Measurements from ENCODE around the gene FAM83B. TPM values are rescaled to one million over a fixed set of nuclear protein-coding genes. Genes with fewer than 3 reads are reported as not detected.
A peak's percentile ranks its signal among the peaks of the same experiment; 100 is the strongest.
"Not testable (repeated sequence)": the region's sequence is repeated elsewhere in the genome, so short reads cannot be mapped to it uniquely, and the experiment has no call there.

FAM83B gene, protein sequence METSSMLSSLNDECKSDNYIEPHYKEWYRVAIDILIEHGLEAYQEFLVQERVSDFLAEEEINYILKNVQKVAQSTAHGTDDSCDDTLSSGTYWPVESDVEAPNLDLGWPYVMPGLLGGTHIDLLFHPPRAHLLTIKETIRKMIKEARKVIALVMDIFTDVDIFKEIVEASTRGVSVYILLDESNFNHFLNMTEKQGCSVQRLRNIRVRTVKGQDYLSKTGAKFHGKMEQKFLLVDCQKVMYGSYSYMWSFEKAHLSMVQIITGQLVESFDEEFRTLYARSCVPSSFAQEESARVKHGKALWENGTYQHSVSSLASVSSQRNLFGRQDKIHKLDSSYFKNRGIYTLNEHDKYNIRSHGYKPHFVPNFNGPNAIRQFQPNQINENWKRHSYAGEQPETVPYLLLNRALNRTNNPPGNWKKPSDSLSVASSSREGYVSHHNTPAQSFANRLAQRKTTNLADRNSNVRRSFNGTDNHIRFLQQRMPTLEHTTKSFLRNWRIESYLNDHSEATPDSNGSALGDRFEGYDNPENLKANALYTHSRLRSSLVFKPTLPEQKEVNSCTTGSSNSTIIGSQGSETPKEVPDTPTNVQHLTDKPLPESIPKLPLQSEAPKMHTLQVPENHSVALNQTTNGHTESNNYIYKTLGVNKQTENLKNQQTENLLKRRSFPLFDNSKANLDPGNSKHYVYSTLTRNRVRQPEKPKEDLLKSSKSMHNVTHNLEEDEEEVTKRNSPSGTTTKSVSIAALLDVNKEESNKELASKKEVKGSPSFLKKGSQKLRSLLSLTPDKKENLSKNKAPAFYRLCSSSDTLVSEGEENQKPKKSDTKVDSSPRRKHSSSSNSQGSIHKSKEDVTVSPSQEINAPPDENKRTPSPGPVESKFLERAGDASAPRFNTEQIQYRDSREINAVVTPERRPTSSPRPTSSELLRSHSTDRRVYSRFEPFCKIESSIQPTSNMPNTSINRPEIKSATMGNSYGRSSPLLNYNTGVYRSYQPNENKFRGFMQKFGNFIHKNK
- total RNA-seq (2014; rRNA removed; shearing (Covaris generic)) = not detected in 2 replicates
- polyA plus RNA-seq (2015; cell fraction: cytosol; rRNA removed) = not detected in 2 replicates
- polyA plus RNA-seq (2015; cell fraction: nucleus; rRNA removed) = 0.05 TPM in 1 of 2 replicates, not detected in the other

- DNase-seq (ENCODE audit: low read depth) = no peak
These were observed at the start of gene FAM83B for GRCh38 chr6:54846243-54846856. Gene FAM83B, plus strand, starts transcription at chr6:54846771. Its CDS starts 23,476 bp downstream, at chr6:54870247.

DNA sequence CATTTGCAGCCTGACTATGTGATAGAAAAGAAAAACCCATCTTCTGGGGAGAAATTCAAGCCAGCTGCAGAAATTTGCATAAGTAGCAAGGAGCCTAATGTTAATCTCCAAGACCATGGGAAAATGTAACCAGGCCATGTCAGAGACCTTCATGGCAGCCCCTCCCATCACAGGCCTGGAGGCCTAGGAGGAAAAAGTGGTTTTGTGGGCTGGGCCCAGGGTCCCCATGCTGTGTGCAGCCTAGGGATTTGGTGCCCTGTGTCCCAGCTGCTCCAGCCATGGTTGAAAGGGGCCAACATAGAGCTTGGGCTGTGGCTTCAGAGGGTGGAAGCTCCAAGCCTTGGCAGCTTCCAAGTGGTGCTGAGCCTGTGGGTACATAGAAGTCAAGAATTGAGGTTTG lies 49.7 kb upstream of the FAM83B start:
- not testable (repeated sequence) for DNase-seq (ENCODE audit: low read depth)

DNA sequence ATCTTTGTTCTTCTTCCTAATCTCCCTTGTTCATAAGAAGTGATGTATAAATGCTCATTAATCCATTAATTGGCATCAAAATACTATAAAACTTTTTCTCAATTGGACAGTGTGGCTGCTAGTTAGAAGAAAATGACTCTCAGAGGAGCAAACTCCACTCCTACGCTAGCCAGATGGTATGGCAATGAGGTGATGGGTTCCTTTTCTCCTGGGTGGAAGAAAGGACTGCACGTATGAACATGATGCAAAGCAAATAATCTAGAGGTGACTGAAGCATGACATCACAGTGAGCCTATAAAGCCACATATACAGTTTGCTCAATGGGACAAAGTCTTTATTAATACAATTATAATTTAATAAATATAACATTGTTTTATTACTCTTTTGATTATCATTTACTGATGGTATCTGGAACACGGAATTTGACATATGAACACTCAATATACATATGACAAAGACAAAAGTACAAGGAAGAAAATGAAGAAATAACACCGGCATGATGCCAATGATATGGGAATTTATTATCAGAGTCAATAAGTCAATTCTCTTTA lies 46.4 kb upstream of the FAM83B start:
- DNase-seq (ENCODE audit: low read depth) = no peak

DNA sequence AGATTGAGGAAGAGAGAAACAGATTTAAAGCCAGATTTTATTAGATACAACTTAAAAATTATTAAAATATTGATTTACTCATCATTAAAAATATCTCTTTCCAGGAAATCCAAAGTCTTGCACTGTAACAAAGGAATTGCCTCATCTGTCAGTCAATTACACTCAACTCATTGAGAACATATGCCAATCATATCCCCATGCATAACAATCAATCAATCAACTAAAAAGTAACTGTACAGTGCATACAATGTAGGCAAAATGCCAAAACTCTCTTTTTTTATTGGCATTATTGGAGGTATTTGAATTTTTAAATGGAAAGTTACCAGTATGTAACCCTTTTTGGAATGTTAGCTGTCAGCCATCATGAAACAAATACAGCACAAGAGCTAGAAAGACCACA lies 45.3 kb upstream of the FAM83B start:
- DNase-seq (ENCODE audit: low read depth) = no peak

DNA sequence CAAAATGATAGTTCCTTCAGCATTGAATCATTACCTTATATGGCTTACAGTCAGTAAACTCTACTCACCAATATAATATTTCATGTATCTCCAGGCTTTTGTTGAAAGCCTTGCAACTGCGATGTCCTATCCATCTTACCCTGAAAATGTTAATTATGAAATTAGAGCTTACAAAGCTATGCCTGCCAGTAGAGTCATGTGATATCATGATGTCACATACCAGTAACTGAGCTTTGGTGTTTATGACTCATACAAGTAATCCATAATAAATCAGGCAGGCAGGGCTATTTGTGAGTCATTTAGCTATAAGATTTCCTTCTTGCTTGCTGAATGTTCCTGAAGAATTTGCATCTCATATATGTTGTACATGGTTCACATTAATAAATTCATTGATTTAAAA lies 44.9 kb upstream of the FAM83B start:
- peak; percentile 78 for DNase-seq (ENCODE audit: low read depth)

GRCh38 chr6:54802775-54803634 lies 43.6 kb upstream of the FAM83B start:
- peak; percentile 69 for DNase-seq (ENCODE audit: low read depth)

DNA sequence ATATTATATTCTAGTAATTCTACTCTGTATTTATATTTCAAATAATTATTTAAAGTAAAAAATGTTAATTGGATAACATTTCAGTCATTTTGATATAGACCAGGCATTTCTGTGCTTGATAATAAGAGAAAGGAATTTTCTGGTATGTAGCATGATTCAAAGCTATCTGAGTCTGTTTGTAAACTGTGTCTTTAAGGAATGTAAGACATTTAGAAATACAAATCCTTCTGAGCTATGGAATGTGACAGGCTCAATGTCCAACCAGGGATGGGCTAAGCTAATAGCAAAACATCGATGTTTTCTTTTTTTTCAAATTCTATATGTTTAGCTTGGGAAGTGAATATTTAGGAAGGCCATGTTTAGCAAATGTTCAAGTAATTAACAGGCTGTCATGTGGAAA lies 41.5 kb upstream of the FAM83B start:
- DNase-seq (ENCODE audit: low read depth) = no peak

- DNase-seq (ENCODE audit: low read depth) = no peak
These were observed 36.4 kb upstream of the FAM83B start for GRCh38 chr6:54810147-54810546.

DNA sequence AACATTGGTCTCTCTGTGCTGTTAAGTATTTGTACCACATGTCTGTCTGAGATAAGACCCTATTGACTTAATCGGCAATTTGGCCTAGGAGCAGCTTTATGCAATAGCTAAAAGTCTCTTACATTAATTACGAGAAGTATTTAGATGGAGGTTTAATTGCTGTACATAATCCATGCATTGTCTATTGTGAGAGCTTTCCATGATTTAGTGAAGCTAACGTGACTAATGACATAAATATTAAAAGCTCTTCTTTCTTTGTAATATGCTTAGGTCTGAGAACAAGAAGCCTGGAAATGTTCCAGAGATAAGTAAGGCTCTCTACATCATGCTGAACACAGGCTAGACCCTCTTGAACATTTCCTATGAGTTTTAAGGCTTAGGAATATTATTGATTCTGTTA lies 32.7 kb upstream of the FAM83B start:
- peak; percentile 6 for DNase-seq (ENCODE audit: low read depth)

DNA sequence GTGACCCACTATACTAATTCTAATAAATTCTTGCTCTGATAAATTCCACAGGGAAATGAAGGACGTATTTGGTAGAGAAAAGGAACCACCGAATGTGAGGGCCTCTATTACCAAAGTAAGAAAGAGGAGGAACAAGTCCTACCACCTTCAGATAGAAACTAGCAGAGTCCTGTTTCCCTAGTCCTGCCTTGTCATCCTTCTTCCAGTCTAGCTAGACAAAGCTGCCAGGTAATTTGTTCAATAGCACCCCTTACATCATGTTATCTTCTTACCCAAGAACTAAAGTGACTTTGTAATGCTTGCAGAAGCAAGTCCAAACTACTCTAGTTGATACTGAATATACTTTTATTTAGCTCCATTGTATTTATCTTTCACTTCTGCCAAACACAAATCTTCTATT lies 29.3 kb upstream of the FAM83B start:
- no peak for DNase-seq (ENCODE audit: low read depth)

DNA sequence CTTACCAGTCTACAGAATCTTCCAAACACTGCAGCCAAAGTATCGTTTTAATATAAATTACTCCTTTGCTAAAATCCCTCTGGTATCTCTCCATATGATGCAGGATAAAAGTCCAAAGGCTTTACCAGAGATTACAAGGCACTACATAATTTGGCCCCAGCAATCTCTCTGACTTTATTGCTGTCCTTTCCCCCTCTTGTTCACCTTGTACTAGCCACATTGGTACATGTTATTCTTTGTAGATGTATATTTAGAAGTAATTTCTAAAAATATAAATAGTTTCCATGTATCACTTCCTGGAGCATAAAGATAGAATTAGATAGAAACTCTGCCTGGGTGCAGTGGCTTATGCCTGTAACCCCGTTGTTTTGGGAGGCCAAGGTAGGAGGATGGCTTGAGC lies 28.7 kb upstream of the FAM83B start:
- no peak for DNase-seq (ENCODE audit: low read depth)

DNA sequence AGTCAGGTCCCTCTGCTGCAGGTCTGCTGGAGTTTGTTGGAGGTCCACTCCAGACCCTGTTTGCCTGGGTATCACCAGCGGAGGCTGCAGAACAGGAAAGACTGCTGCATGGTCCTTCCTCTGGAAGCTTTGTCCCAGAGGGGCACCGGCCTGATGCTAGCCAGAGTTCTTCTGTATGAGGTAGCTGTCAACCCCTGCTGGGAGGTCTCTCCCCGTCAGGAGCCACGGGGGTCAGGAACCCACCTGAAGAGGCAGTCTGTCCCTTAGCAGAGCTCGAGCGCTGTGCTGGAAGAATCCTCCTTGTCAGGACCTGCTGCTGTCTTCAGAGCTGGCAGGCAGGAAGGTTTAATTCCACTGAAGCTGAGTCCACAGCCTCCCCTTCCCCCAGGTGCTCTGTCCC lies 22.3 kb upstream of the FAM83B start:
- DNase-seq (ENCODE audit: low read depth) = not testable (repeated sequence)

- DNase-seq (ENCODE audit: low read depth) = no peak
These were observed 19.6 kb upstream of the FAM83B start for GRCh38 chr6:54827010-54827409.

GRCh38 chr6:54830216-54830615 lies 16.4 kb upstream of the FAM83B start:
- DNase-seq (ENCODE audit: low read depth) = no peak

DNA sequence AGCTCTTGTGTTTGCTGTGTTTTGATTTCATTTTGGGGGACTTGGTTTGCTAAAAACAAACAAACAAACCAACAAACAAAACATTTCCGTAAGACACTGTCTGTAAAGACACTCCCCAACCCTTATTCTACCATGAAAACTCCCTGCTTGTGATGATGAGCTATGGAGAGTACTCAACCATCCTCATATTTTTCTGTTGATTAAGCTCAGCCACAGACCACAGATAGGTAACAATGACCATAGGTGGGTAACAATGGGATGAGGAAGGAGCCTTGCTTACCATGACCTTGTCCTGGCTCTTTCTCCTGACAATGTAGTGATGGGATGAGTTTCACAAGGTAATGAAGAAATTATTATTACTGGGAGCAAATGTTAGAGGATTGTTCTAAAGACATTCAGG lies 11.4 kb upstream of the FAM83B start:
- DNase-seq (ENCODE audit: low read depth) = no peak

DNA sequence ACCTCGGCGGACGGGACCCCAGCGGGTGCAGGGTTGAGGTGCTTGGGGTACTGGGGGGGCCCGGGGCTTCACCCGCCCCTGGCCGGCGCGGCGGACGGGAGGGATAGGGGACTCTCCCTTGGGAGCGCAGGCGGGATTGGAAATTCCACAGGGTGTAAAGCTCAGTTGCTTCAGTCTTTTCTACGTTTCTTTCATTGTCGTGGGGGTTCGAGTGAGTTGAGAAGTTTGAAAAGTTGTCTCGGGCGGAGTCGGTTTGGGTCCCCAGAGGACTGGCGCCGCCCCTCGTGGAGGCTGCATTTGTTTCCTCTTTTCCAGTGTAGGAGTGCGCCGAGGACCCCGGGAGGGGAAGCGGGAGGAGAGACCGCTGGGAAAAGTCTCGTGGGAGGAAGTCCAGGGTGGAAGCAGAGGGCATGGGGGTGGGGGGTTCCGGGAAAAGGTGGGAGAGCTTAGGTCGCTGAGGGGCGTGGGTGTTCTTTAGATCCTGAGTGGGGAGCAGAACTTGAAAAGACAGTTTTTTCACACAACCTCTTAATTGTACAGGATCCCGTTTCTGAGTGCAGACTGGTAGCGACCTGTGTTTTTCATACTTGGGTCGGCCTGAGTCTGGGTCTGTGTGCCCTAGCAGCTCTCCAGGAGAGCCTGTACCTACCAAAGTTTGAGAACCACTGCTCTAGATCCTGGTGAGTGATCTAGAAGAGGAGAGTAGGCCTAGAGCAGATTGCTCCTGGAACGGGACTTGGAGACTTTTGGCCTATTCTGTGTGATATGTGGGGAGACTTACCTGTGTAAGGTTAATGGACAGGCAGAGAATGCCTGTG lies 495 bp downstream of the FAM83B start:
- DNase-seq (ENCODE audit: low read depth) = no peak

- DNase-seq (ENCODE audit: low read depth) = peak; percentile 73
These were observed 1.4 kb downstream of the FAM83B start for GRCh38 chr6:54847799-54848597.

GRCh38 chr6:54850114-54850513 lies 3.5 kb downstream of the FAM83B start:
- DNase-seq (ENCODE audit: low read depth) = no peak

Data from HT1080 (cell line).